ENCODE data around the gene TBL1Y.

DNA sequence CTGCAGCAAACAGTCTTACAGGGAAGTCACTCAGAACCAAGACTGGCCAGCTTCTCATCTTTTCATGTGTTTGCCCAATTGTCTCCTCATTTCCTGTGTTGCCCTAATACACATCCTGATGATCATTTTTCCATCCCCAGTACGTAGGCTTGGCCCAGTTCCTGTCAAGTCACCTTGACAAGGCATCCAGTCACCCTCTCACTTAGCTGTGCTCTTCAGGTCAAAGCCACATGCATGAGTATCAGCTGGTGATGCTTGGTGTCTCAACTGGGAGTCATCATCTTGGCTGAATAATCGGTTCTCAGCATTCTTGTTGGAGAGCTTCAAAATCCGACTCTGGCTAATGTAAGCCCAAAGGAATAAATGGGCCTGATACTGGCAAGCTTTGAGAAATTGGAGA lies 186.5 kb downstream of the TBL1Y start:
- TF ChIP-seq, protein P1, sequence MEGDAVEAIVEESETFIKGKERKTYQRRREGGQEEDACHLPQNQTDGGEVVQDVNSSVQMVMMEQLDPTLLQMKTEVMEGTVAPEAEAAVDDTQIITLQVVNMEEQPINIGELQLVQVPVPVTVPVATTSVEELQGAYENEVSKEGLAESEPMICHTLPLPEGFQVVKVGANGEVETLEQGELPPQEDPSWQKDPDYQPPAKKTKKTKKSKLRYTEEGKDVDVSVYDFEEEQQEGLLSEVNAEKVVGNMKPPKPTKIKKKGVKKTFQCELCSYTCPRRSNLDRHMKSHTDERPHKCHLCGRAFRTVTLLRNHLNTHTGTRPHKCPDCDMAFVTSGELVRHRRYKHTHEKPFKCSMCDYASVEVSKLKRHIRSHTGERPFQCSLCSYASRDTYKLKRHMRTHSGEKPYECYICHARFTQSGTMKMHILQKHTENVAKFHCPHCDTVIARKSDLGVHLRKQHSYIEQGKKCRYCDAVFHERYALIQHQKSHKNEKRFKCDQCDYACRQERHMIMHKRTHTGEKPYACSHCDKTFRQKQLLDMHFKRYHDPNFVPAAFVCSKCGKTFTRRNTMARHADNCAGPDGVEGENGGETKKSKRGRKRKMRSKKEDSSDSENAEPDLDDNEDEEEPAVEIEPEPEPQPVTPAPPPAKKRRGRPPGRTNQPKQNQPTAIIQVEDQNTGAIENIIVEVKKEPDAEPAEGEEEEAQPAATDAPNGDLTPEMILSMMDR (conservative IDR thresholded peaks at IDR 0.05; ENCODE audit: low read length), result no peak
- no peak for TF ChIP-seq EZH2phosphoT487 (IDR thresholded peaks at IDR 0.05; ENCODE audit: borderline replicate concordance)

Data from Loucy (cell line).